Activated CD4-positive, alpha-beta T cell treated with anti-CD3 and anti-CD28 coated beads, Interleukin-2, amount 50 U/mL, for 24 hours (primary cell): ENCODE measurements around the gene MIA2.
"Not testable (repeated sequence)": the region's sequence is repeated elsewhere in the genome, so short reads cannot be mapped to it uniquely, and the experiment has no call there.

Source experiments
- DNase-seq, 2 donors: peaks; one replicate each; pipeline ENCODE4 v3.0.0-alpha.2; 2020; ENCODE audit warnings: low read depth in 1 of 2, low spot score in 1 of 2

Gene MIA2, protein sequence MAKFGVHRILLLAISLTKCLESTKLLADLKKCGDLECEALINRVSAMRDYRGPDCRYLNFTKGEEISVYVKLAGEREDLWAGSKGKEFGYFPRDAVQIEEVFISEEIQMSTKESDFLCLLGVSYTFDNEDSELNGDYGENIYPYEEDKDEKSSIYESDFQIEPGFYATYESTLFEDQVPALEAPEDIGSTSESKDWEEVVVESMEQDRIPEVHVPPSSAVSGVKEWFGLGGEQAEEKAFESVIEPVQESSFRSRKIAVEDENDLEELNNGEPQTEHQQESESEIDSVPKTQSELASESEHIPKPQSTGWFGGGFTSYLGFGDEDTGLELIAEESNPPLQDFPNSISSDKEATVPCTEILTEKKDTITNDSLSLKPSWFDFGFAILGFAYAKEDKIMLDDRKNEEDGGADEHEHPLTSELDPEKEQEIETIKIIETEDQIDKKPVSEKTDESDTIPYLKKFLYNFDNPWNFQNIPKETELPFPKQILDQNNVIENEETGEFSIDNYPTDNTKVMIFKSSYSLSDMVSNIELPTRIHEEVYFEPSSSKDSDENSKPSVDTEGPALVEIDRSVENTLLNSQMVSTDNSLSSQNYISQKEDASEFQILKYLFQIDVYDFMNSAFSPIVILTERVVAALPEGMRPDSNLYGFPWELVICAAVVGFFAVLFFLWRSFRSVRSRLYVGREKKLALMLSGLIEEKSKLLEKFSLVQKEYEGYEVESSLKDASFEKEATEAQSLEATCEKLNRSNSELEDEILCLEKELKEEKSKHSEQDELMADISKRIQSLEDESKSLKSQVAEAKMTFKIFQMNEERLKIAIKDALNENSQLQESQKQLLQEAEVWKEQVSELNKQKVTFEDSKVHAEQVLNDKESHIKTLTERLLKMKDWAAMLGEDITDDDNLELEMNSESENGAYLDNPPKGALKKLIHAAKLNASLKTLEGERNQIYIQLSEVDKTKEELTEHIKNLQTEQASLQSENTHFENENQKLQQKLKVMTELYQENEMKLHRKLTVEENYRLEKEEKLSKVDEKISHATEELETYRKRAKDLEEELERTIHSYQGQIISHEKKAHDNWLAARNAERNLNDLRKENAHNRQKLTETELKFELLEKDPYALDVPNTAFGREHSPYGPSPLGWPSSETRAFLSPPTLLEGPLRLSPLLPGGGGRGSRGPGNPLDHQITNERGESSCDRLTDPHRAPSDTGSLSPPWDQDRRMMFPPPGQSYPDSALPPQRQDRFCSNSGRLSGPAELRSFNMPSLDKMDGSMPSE (N-terminal part only)

DNA sequence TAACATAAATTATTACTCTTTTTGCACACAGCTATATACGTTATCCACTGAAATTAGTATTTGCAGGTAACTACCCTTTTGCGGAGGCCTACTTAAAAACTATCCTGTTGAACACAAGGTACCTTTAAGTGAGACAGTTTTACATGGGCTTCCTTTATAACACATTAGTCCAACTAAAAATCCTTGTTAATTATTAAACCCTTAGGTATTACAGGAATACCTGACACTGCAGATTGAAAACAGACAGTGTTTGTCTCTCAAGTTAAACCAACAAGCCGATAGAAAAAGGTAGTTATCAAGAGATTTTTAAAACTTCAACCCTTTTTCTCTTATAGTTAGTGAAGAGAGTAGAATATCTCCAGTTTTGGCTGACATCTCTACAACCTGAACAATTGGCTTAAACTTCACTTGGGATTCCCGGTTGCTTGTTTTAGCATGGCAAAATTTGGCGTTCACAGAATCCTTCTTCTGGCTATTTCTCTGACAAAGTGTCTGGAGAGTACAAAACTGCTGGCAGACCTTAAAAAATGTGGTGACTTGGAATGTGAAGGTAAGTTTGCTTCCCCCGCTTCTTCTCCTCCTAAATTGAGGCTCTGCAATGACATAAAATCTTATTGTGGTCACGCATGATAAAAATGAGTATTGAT lies at the start of gene MIA2:
Gene MIA2 (plus strand): TSS at position 236 of the 647 bp plus-strand sequence. CDS start 200 bp downstream, at position 436.
- no peak for DNase-seq

DNA sequence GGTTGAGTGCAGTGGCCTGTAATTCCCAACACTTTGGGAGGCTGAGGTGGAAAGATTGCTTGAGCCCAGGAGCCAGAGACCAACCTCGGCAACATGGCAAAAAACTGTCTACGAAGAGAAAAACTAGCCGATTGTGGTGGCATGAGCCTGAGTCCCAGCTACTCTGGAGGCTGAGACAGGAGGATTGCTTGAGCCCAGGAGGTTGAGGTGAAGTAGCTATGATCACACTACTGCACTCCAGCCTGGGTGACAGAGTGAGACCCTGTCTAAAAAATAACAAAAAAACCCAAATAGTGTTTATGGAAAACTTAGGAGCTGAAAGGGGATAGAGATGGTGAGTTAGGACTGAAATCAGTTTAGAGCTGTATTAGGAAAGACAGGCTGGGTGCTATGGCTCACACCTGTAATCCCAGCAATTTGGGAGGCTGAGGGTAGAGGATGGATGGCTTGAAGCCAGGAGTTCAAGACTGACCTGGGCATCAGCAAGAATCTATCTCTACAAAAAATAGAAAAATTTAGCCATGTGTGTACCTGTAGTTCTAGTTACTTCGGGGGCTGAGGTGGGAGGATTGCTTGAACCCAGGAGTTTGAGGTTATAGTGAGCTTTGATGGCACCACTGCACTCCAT lies 49.0 kb upstream of the MIA2 start:
- DNase-seq, result no peak

DNA sequence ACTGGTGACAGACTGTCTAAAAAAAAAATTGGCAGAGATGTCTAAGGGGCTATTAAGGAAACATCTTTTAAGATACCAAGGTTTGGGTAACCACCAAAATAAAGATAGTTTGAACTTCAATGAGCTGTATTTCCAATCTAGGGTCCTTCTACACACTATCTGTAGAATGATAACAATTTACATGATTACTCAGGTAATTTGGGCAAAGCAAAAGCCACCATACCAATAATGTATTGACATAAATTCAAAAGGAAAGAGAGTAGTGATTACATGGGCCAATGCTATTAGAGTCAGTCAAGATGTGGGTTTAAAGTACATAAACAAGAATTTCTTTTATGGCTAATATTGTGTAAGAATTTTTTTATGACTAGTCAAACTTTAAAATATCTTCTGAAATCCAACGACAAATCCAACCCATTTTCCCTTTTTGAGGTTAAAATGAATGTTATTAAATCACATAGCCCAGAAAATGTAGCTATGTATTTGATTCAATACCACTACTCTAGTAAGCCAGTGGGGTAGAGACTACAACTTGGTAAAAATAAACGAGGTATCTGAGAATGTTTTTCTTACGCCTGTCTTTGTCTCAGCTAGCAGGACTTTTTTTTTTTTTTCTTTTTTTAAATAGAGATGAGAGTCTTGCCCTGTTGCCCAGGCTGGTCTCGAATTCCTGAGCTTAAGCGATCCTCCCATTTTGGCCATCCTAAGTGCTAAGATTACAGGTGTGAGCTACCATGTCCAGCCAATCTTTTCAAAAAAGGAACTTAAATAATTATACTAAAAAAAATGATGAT lies 48.3 kb upstream of the MIA2 start:
- DNase-seq, result no peak

DNA sequence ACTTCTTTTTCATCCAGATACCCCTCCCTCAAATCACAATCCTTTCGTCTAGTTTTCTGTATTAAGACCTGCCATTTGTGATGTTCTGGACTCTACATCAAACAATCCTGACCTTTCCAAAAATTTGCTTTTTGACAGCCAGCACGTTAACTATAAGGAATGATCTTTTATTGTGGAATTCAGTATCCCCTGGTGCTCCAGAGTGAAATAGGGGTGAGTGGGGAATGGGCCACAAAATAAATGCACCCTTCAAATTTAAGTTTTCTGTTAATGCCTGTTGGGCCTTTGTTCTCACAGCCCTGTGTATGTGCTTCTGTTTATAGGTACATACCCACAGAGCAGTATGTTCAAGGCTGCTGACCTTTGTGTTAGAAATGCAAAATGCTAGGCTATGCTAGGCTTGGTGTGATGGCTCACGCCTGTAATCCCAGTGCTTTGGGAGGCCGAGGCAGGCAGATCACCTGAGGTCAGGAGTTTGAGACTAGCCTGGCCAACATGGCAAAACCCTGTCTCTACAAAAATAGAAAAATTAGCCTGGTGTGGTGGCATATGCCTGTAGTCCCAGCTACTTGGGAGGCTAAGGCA lies 46.7 kb upstream of the MIA2 start:
- no peak for DNase-seq

DNA sequence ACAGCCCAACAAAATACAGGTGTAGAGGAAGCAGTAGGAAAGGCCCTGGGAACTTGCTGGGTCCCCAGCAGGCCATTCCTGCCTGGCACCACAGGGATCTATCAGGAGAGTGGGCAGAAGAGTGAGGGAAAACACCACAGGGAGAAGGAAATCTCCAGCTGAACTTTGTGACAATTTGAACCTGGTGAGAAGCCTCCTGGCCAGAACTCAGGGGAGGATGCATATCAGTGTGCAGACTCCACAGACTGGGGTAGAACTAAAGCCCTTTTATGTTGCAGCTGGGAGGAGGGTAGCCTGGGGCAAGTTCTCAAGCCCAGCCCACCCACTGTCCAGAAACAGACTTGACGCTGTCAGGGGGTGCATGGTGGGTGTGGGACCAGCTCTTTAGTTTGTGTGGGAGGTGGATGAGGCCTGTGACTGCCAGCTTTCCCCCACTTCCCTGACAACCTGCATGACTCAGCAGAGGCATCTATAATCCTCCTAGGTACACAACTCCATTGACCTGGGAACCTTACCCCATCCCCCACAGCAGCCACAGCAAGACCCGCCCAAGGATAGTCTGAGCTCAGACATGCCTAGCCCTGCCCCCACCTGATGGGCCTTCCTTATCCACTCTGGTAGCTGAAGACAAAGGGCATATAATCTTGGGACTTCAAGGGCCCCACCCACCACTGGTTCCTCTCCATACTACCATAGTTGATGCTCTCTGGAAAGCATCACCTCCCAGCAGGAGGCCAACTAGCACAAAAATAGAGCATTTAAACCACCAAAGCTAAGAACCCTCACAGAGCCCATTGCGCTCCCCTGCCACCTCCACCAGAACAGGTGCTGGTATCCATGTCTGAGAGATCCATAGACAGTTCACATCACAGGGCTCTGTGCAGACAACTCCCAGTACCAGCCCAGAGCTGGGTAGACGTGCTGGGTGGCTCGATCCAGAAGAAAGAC lies 29.8 kb upstream of the MIA2 start:
- no peak for DNase-seq

DNA sequence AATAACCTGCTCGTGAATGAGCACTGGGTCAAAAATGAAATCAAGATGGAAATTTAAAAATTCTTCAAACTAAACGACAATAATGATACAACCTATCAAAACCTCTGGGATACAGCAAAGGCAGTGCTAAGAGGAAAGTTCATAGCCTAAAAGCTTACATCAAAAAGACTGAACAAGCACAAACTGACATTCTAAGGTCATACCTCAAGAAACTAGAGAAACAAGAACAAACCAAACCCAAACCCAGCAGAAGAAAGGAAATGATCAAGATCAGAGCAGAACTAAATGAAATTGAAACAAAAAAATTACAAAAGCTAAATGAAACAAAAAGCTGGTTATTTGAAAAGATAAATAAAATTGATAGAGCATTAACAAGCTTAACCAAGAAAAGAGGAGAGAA lies 26.3 kb upstream of the MIA2 start:
- not testable (repeated sequence) for DNase-seq

DNA sequence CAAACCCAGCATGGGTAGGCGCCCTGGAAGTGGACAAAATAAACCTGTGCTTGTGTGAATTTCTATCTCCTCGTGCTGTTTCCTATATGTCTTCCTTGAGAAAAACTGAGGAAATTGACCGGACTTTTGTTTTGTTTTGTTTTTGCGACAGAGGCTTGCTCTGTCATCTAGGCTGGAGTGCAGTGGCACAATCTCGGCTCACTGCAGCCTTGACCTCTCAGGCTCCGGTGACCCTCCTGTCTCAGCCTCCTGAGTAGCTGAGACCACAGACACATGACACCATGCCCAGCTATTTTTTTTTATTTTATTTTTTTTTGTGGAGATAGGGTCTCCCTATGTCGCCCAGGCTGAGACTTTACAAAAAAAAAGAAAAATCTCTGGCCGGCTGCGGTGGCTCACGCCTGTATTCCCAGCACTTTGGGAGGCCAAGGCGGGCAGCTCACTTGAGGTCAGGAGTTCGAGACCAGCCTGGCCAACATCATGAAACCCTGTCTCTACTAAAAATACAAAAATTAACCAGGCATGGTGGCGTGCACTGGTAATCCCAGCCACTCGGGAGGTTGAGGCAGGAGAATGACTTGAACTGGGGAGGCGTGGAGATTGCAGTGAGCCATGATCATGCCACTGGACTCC lies 22.5 kb upstream of the MIA2 start:
- no peak for DNase-seq

DNA sequence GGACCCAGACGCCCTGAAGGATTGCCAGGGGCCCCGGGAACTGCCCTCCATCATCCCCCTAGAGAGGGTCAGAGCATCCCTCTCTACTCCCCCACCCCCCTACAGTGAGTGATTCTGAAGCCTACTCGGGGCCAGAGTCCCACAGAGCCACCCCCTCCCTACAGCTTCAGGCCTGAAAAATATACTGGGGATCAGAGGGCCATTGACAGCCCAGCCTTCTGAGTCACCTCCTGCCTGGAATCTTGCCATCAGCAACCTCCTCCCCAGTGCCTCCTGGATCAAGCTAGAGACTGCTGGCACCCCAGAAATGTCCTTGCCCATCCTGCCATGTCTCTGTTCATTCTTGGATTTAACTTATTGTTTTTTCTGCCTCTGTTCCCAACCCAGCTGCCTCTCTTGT lies 21.7 kb upstream of the MIA2 start:
- no peak for DNase-seq

DNA sequence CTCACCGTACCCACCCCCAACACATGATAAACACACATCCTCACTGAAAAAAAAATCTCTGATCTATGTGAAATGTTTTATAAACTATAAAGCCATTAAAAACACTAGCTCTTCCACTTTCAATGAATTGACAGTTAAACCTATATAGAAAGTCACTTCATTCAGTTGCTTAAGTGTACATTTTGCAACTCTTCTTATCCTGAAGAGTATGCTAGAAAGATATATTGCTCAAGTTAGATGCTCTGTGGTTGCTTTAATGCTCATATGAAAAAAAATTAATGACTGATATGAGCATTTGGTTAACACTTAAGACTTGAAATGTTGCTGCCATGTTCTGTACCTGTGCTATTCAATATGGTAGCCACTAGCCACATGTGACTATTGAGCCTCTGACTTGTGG lies 21.0 kb upstream of the MIA2 start:
- no peak for DNase-seq

DNA sequence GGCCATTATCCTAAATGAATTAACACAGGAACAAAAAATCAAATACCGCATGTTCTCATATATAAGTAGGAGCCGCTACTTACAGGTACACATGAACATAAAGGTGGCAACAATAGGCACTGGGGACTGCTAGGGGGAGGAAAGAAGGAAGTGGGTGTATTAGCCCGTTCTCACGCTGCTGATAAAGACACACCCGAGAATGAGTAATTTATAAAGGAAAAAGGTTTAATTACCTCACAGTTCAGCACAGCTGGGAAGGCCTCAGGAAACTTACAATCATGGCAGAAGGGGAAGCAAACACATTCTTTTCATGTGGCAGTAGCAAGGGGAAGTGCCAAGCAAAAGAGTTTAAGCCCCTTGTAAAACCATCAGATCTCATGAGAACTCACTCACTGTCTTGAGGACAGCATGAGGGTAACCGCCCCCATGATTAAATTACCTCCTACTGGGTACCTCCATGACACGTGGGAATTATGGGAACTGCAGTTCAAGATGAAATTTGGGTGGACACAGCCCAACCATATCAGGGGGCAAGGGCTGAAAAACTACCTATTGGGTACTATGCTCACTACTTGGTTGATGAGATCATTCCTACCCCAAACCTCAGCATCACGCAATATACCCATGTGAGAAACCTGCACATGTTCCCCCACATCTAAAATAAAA lies 16.4 kb upstream of the MIA2 start:
- no peak for DNase-seq

DNA sequence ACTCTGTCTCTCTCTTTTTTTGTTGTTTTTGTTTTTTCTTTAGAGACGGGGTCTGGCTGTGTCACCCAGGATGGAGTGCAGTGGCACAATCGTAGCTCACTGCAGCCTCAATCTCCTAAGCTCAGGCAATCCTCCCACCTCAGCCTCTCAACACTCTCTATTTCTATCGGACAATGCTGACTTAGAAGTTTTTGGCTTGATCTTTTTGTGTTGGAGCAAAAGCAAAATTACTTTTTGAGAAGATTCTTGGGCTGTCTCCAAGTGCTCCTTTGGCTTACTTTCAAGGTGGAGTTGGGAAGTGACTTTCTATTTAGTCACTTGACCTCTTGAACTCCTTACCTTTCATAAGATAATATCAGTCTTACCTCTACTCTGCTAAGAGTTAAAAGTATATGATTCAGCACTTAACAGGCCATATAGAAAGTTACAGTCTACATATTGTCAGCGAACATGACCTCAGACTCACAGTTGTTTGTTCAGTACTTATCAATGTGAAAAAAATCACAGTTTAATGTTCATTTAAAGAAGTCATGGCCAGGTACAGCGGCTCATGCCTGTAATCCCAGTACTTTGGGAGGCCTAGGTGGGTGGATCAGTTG lies 15.4 kb upstream of the MIA2 start:
- DNase-seq, result no peak

DNA sequence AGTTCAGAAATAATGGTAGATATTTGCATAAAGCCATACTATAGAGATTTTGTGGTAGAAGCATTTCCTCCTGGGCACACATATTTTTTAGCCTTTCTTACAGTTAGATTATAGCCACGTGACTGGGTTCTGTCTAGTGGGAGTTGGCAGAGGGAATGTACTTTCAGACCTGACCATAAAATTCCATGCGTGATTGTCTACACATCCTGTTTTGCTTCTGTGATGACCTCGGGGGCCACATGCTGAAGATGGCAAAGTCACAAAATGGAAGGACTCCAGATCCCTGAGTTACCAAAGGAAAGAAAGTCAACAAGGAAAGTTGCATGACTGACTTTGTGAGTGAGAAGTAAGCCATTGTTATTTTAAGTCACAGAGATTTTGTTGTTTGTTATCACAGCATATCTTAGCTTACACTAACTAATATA lies 14.6 kb upstream of the MIA2 start:
- no peak for DNase-seq

DNA sequence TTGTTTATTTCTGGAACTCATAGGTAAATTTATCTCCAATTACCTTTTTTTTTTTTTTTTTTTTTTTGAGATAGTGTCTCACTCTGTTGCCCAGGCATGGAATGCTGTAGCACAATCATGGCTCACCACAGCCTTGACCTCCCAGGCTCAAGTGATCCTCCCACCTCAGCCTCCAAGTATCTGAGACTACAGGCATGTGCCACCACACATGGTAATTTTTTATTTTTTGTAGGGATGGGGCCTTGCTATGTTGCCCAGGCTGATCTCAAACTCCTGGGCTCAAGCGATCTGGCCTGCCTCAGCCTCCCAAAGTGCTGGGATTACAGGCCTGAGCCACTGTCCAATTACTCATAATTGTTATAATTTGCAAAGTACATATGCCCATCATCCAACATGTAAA lies 13.2 kb upstream of the MIA2 start:
- DNase-seq, result not testable (repeated sequence)

DNA sequence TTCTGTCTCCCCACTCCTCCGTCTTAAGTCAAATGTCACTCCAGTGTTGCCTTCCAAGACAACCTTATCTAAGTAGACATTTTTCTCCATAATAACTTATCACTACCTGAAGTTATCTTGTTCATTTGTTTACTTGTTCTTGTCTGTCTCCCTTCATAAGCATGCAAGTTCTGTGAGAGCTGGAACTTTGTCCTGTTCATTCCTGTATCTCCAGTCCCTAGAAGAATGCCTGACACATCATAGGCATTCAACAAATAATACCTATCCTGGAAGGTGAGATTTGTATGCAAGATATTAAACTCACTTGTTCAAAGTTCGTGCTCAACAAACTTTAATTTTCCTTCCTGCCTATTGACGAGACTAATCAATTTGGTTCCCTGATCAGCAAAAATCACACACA lies 5.7 kb upstream of the MIA2 start:
- DNase-seq, result no peak

DNA sequence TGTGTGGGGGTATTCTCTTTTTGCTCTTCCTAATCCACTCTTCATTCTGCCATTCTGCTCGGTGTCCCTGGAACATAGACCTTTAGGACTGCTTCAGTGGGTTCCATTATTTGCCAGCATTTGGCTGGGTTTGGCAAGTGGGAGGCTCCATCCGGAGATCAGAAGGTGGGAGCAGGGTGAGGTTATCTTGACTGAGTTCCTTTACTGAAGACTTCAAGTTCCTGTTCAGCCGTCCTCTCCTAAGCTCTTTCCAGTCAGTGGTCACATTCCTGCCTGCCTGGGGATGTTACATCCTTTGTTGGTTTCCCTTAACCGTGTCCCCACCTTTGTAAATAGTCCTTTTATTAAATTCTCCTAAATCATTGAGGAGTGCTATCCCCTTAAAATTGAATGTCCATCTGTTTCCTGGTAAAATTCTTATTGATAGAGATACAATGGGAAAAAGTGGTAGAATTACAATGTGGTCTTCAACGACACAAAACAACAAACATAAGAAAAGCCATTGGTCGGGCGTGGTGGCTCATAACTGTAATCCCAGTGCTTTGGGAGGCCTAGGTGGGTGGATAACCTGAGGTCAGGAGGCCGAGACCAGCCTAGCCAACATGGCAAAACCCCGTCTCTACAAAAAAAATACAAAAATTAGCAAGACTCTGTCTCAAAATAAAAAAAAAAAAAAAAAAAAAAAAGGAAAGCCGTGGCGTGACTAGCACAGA lies 5.0 kb upstream of the MIA2 start:
- DNase-seq, result no peak

DNA sequence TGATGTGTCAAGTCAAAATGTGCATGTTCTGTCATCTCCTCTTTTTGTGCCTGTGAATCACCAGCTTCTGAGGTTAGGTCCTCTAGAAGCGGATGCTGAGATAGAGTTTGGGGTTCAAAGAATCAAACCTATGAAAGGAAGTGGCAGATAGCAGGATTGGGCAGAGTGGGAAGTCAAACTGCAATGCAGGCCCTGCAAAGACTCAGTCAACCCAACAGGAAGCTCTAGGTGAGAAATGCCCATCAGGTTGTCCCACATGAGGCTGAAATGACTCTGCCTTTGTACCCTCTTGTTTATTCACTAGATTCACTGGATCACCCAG lies 4.5 kb upstream of the MIA2 start:
- DNase-seq, result peak in 1 of 2 donors; percentile 67
